H9 (cell line): Measurements from ENCODE around the gene PRMT7. TPM values are rescaled to one million over a fixed set of nuclear protein-coding genes. Genes with fewer than 3 reads are reported as not detected.

Experiments used
- DNase-seq: peaks from one replicate; pipeline ENCODE4 v3.0.0-alpha.2; 2017
- H2AFZ ChIP-seq: one replicate; pipeline ENCODE4 v1.6.1; 2013; ENCODE audit warnings: mild to moderate bottlenecking, low read length, control low read depth, moderate library complexity
- H2AK5ac ChIP-seq: 2 replicates; pipeline ENCODE4 v1.6.1; 2013; ENCODE audit warnings: low read length, control low read depth, mixed read lengths; ENCODE audit not compliant: insufficient read length
- H2BK120ac ChIP-seq: one replicate; pipeline ENCODE4 v1.6.1; 2013; ENCODE audit warnings: low read depth, mild to moderate bottlenecking, low read length, control low read depth, inconsistent platforms; ENCODE audit not compliant: poor library complexity, severe bottlenecking
- H2BK12ac ChIP-seq: 2 replicates; pipeline ENCODE4 v1.6.1; 2013; ENCODE audit warnings: low read length, control low read depth, mixed read lengths, low read depth; ENCODE audit not compliant: insufficient read length
- H2BK15ac ChIP-seq: 2 replicates; pipeline ENCODE4 v1.6.1; 2013; ENCODE audit warnings: low read depth, low read length, control low read depth
- H2BK20ac ChIP-seq: one replicate; pipeline ENCODE4 v1.6.1; 2013; ENCODE audit warnings: low read depth, mild to moderate bottlenecking, low read length, control low read depth, inconsistent platforms; ENCODE audit not compliant: poor library complexity, severe bottlenecking
- H2BK5ac ChIP-seq: 2 replicates; pipeline ENCODE4 v1.6.1; 2013; ENCODE audit warnings: low read length, control low read depth, mixed read lengths; ENCODE audit not compliant: insufficient read length
- H3K14ac ChIP-seq: 2 replicates; pipeline ENCODE4 v1.6.1; 2013; ENCODE audit warnings: low read length, control low read depth; ENCODE audit not compliant: insufficient read depth
- H3K18ac ChIP-seq: 2 replicates; pipeline ENCODE4 v1.6.1; 2013; ENCODE audit warnings: low read depth, mild to moderate bottlenecking, mixed read lengths, low read length, control low read depth; ENCODE audit not compliant: insufficient read length
- H3K23ac ChIP-seq: 2 replicates; pipeline ENCODE4 v1.6.1; 2013; ENCODE audit warnings: low read length, control low read depth, mixed read lengths, low read depth; ENCODE audit not compliant: insufficient read length
- H3K23me2 ChIP-seq: 2 replicates; pipeline ENCODE4 v1.6.1; 2013; ENCODE audit warnings: low read depth, mild to moderate bottlenecking, mixed read lengths, low read length, control low read depth; ENCODE audit not compliant: insufficient read length, poor library complexity, severe bottlenecking
- H3K27ac ChIP-seq: 2 replicates; pipeline ENCODE4 v1.5.1; 2013; ENCODE audit warnings: low read length, control low read depth, mixed read lengths, low read depth; ENCODE audit not compliant: insufficient read length
- H3K27me3 ChIP-seq: 2 replicates; pipeline ENCODE4 v1.6.1; 2013; ENCODE audit warnings: low read length, control low read depth, inconsistent platforms; ENCODE audit not compliant: insufficient read depth
- H3K4ac ChIP-seq: 2 replicates; pipeline ENCODE4 v1.6.1; 2013; ENCODE audit warnings: low read depth, mild to moderate bottlenecking, control low read depth, inconsistent platforms, low read length, moderate library complexity
- H3K4me1 ChIP-seq: 2 replicates; pipeline ENCODE4 v1.6.1; 2013; ENCODE audit warnings: low read length, control low read depth, inconsistent platforms; ENCODE audit not compliant: insufficient read depth
- H3K4me2 ChIP-seq: 2 replicates; pipeline ENCODE4 v1.6.1; 2013; ENCODE audit warnings: low read length, control low read depth, mixed read lengths; ENCODE audit not compliant: insufficient read length, insufficient read depth
- H3K56ac ChIP-seq: 2 replicates; pipeline ENCODE4 v1.6.1; 2013; ENCODE audit warnings: low read depth, mild to moderate bottlenecking, mixed read lengths, low read length, control low read depth; ENCODE audit not compliant: insufficient read length
- H3K79me1 ChIP-seq: 2 replicates; pipeline ENCODE4 v1.6.1; 2013; ENCODE audit warnings: low read depth, mild to moderate bottlenecking, moderate library complexity, low read length, control low read depth, inconsistent platforms; ENCODE audit not compliant: insufficient read depth, poor library complexity, severe bottlenecking
- H3K79me2 ChIP-seq: 2 replicates; pipeline ENCODE4 v1.6.1; 2013; ENCODE audit warnings: low read length, control low read depth, inconsistent platforms; ENCODE audit not compliant: insufficient read depth
- H3K9ac ChIP-seq: 2 replicates; pipeline ENCODE4 v1.6.1; 2013; ENCODE audit warnings: low read length, control low read depth, mixed read lengths; ENCODE audit not compliant: insufficient read length; ENCODE audit errors: extremely low read depth
- H3K9me3 ChIP-seq: one replicate; pipeline ENCODE4 v1.6.1; 2013; ENCODE audit warnings: low read depth, low read length, inconsistent platforms; ENCODE audit not compliant: control insufficient read depth
- H3T11ph ChIP-seq: one replicate; pipeline ENCODE4 v1.6.1; 2013; ENCODE audit warnings: mild to moderate bottlenecking, low read length, control low read depth, inconsistent platforms
- H4K20me1 ChIP-seq: one replicate; pipeline ENCODE4 v1.6.1; 2013; ENCODE audit not compliant: control insufficient read depth, insufficient read length, insufficient read depth
- H4K5ac ChIP-seq: 2 replicates; pipeline ENCODE4 v1.6.1; 2013; ENCODE audit warnings: low read depth, mild to moderate bottlenecking, mixed read lengths, low read length, control low read depth; ENCODE audit not compliant: insufficient read length
- H4K8ac ChIP-seq: replicated peaks from 2 replicates; pipeline ENCODE4 v1.6.1; 2013; ENCODE audit warnings: low read length, control low read depth, mixed read lengths, low read depth; ENCODE audit not compliant: insufficient read length
- H4K91ac ChIP-seq: 2 replicates; pipeline ENCODE4 v1.6.1; 2013; ENCODE audit warnings: low read depth, mild to moderate bottlenecking, moderate library complexity, mixed read lengths, low read length, control low read depth; ENCODE audit not compliant: insufficient read length
- H3K27ac Mint-ChIP-seq, 3 experiments: 2 replicates in 2 of 3; 3 replicates in 1 of 3; pipeline ENCODE4 v1.8.0; 2020 to 2021; ENCODE audit warnings: mixed read lengths in 3 of 3, mild to moderate bottlenecking in 1 of 3, moderate library complexity in 1 of 3
- H3K27me3 Mint-ChIP-seq: 2 replicates; pipeline ENCODE4 v1.8.0; 2021; ENCODE audit warnings: low read depth, mild to moderate bottlenecking, moderate library complexity, mixed read lengths
- H3K36me3 Mint-ChIP-seq, 3 experiments: 2 replicates in 2 of 3; 3 replicates in 1 of 3; pipeline ENCODE4 v1.8.0; 2020 to 2021; ENCODE audit warnings: low read depth in 3 of 3, mixed read lengths in 3 of 3; ENCODE audit not compliant: insufficient read depth in 1 of 3
- H3K4me1 Mint-ChIP-seq, 2 experiments: 2 replicates each; pipeline ENCODE4 v1.8.0; 2020; ENCODE audit warnings: mixed read lengths in 2 of 2
- H3K4me3 Mint-ChIP-seq, 2 experiments: 2 replicates in 1 of 2; 3 replicates in 1 of 2; pipeline ENCODE4 v1.8.0; 2020 to 2021; ENCODE audit warnings: mild to moderate bottlenecking in 2 of 2, mixed read lengths in 2 of 2, moderate library complexity in 1 of 2
- H3K9me3 Mint-ChIP-seq, 2 experiments: 2 replicates in 1 of 2; 3 replicates in 1 of 2; pipeline ENCODE4 v1.8.0; 2020; ENCODE audit warnings: mild to moderate bottlenecking in 2 of 2, mixed read lengths in 2 of 2, moderate library complexity in 1 of 2
- WGBS: extraction: QIAGEN DNeasy Blood & Tissue Kit; methylation state at CpG from one replicate; pipeline ENCODE4 v1.1.7; 2013; ENCODE audit warnings: missing lambda C conversion rate, low lambda C conversion rate, mixed read lengths; ENCODE audit not compliant: insufficient read length; ENCODE audit errors: extremely low coverage; 5-methylcytosine and 5-hydroxymethylcytosine counted together
- total RNA-seq: library from RNA; stranded (reverse); gene quantifications from 2 replicates; pipeline ENCODE4 v1.2.1, GENCODE V29; 2021
- TF ChIP-seq, protein P1 (sequence below): fragments of 200-600 bp; sonication (generic); conservative IDR thresholded peaks from 3 replicates; pipeline ENCODE4 v1.8.0; 2021; ENCODE audit warnings: antibody characterized with exemption, mild to moderate bottlenecking

Gene PRMT7
- total RNA-seq, 1 experiment from 2014 or later, result 56.6 TPM

DNA sequence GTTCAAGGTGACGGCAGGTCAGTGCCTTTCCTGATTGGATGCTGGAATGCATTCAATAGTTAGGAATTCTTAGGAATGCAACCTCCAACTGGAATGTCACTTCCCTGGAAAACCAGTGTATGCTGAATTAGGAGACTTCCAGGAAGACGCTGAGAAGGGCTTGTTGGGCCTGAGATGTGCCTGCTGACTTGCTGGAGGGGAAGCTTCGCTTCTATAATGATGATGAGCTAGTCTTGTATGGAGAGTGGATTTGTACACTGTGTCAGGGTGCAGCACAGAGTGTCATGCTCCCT, 91.9 kb downstream of the PRMT7 start:
- H3K4me2 ChIP-seq, result no peak overlapping the region
- H3K27me3 ChIP-seq, result no peaks in the 10 kb centered on the region
- peak overlapping the region; percentile 53 for H4K5ac ChIP-seq
- H3K27ac ChIP-seq, result no peak overlapping the region
- Mint-ChIP-seq H3K27ac (peak overlapping the region in 1 of 3 experiments; percentile 3; a peak in 1 of 7 replicates), H3K9me3 (no peaks in the 10 kb centered on the region), H3K27me3 (peaks cover 4% of the 10 kb centered on the region), H3K4me3 (no peak overlapping the region), H3K4me1 (peaks cover 44 to 52% of the 10 kb centered on the region in 2 experiments), H3K36me3 (no peaks in the 10 kb centered on the region)
- H2AK5ac ChIP-seq, result no peak overlapping the region
- no peaks in the 10 kb centered on the region for H3K23me2 ChIP-seq
- no peak overlapping the region for H4K8ac ChIP-seq
- 0 out of 2 replicates have a peak, but pooled peaks cover 4% of the 10 kb centered on the region for H3K4me1 ChIP-seq
- no CpG with 5 or more reads among the region's 3 CpGs for WGBS
- no peak overlapping the region for H3K14ac ChIP-seq
- no peak overlapping the region for H2BK12ac ChIP-seq
- H4K91ac ChIP-seq, result no peak overlapping the region
- H4K20me1 ChIP-seq, result no peaks in the 10 kb centered on the region
- H2BK5ac ChIP-seq, result no peak overlapping the region
- H2BK15ac ChIP-seq, result no peak overlapping the region
- H3K9ac ChIP-seq, result no peak overlapping the region
- H3T11ph ChIP-seq, result no peak overlapping the region
- H3K4ac ChIP-seq, result no peak overlapping the region
- DNase-seq, result no peak
- TF ChIP-seq, protein P1, sequence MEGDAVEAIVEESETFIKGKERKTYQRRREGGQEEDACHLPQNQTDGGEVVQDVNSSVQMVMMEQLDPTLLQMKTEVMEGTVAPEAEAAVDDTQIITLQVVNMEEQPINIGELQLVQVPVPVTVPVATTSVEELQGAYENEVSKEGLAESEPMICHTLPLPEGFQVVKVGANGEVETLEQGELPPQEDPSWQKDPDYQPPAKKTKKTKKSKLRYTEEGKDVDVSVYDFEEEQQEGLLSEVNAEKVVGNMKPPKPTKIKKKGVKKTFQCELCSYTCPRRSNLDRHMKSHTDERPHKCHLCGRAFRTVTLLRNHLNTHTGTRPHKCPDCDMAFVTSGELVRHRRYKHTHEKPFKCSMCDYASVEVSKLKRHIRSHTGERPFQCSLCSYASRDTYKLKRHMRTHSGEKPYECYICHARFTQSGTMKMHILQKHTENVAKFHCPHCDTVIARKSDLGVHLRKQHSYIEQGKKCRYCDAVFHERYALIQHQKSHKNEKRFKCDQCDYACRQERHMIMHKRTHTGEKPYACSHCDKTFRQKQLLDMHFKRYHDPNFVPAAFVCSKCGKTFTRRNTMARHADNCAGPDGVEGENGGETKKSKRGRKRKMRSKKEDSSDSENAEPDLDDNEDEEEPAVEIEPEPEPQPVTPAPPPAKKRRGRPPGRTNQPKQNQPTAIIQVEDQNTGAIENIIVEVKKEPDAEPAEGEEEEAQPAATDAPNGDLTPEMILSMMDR, result no peak
- H3K9me3 ChIP-seq, result no peaks in the 10 kb centered on the region
- H2AFZ ChIP-seq, result no peak overlapping the region
- no peak overlapping the region for H3K23ac ChIP-seq
- H3K79me2 ChIP-seq, result no peaks in the 10 kb centered on the region
- no peaks in the 10 kb centered on the region for H3K79me1 ChIP-seq
- H3K56ac ChIP-seq, result no peak overlapping the region
- peak overlapping the region; percentile 36 for H3K18ac ChIP-seq
- no peak overlapping the region for H2BK20ac ChIP-seq
- no peak overlapping the region for H2BK120ac ChIP-seq
